H1 (cell line): ENCODE data around the gene IL22RA2. TPM values are rescaled to one million over a fixed set of nuclear protein-coding genes. Genes with fewer than 3 reads are reported as not detected.

Experiments used
- CTCF ChIA-PET: fragments of 300-600 bp; sonication (Branson Sonifier 250); formaldehyde crosslinking; loops from one replicate; lab custom pipeline; 2021; ENCODE audit not compliant: partially characterized antibody; lab: Charles Lee
- POLR2A ChIA-PET: fragments of 300-600 bp; sonication (Branson Sonifier 250); formaldehyde crosslinking; loops from one replicate; lab custom pipeline; 2021; ENCODE audit warnings: inconsistent platforms; ENCODE audit not compliant: partially characterized antibody; lab: Charles Lee
- DNase-seq, 2 experiments: peaks; one replicate each; pipeline versions ENCODE4 v3.0.0 to v3.0.0-alpha.2; 2010 to 2022; ENCODE audit warnings: low spot score in 2 of 2, low read depth in 1 of 2, mixed read lengths in 1 of 2
- FAIRE-seq: peaks from 2 replicates; lab custom pipeline; 2011; peaks lifted over from hg19 to GRCh38; lab: Jason Lieb, UNC
- H2AFZ ChIP-seq: 2 replicates; pipeline ENCODE4 v1.8.1; 2012; ENCODE audit warnings: low read length, inconsistent platforms
- H2AK5ac ChIP-seq: 2 replicates; pipeline ENCODE4 v1.6.1; 2013; ENCODE audit warnings: low read depth, low read length
- H2BK120ac ChIP-seq: replicated peaks from 2 replicates; pipeline ENCODE3; 2013; ENCODE audit warnings: low read depth, low read length, inconsistent platforms
- H2BK12ac ChIP-seq: 2 replicates; pipeline ENCODE4 v1.6.1; 2013; ENCODE audit warnings: low read depth, low read length
- H2BK15ac ChIP-seq: 2 replicates; pipeline ENCODE4 v1.6.1; 2013; ENCODE audit warnings: low read length
- H2BK20ac ChIP-seq: 2 replicates; pipeline ENCODE4 v1.6.1; 2013; ENCODE audit warnings: low read length
- H2BK5ac ChIP-seq: 2 replicates; pipeline ENCODE4 v1.6.1; 2013; ENCODE audit warnings: low read depth, low read length
- H3K14ac ChIP-seq: 2 replicates; pipeline ENCODE4 v1.6.1; 2013; ENCODE audit warnings: inconsistent platforms; ENCODE audit not compliant: insufficient read length
- H3K18ac ChIP-seq: 2 replicates; pipeline ENCODE4 v1.6.1; 2013; ENCODE audit warnings: low read length; ENCODE audit errors: extremely low read depth
- H3K23ac ChIP-seq: 2 replicates; pipeline ENCODE4 v1.6.1; 2013; ENCODE audit warnings: inconsistent platforms; ENCODE audit not compliant: insufficient read length
- H3K23me2 ChIP-seq: 2 replicates; pipeline ENCODE4 v1.6.1; 2013; ENCODE audit warnings: low read depth, low read length
- H3K27ac ChIP-seq: 2 replicates; pipeline ENCODE4 v1.6.1; 2011; ENCODE audit warnings: low read depth, low read length, inconsistent platforms
- H3K27me3 ChIP-seq, 4 experiments: replicated peaks in 1 of 4; 1 replicate in 1 of 4; 2 replicates in 3 of 4; pipeline versions ENCODE4 v1.6.1 to v1.8.1; 2011 to 2013; ENCODE audit warnings: low read length in 3 of 4, mild to moderate bottlenecking in 3 of 4, inconsistent platforms in 2 of 4, mixed read lengths in 2 of 4, moderate library complexity in 1 of 4; ENCODE audit not compliant: control insufficient read depth in 3 of 4, insufficient read depth in 3 of 4; ENCODE audit errors: extremely low read depth in 1 of 4
- H3K36me3 ChIP-seq, 4 experiments: 2 replicates each; pipeline versions ENCODE4 v1.6.1 to v1.8.1; 2011 to 2013; ENCODE audit warnings: mild to moderate bottlenecking in 4 of 4, low read length in 3 of 4, moderate library complexity in 2 of 4, control low read depth in 1 of 4, inconsistent platforms in 1 of 4; ENCODE audit not compliant: insufficient read depth in 4 of 4, control insufficient read depth in 2 of 4
- H3K4ac ChIP-seq: replicated peaks from 2 replicates; pipeline ENCODE3; 2013; ENCODE audit warnings: low read length, low read depth, mixed read lengths, inconsistent platforms; ENCODE audit not compliant: insufficient read length
- H3K4me1 ChIP-seq, 4 experiments: replicated peaks in 1 of 4; 1 replicate in 1 of 4; 2 replicates in 3 of 4; pipeline versions ENCODE4 v1.6.1 to v1.8.1; 2011 to 2013; ENCODE audit warnings: low read length in 3 of 4, inconsistent platforms in 2 of 4, mixed read lengths in 1 of 4; ENCODE audit not compliant: insufficient read depth in 4 of 4, control insufficient read depth in 3 of 4
- H3K4me2 ChIP-seq, 2 experiments: 2 replicates each; pipeline versions ENCODE4 v1.6.1 to v1.8.1; 2011 to 2013; ENCODE audit warnings: low read depth in 2 of 2, low read length in 2 of 2, control low read depth in 1 of 2, inconsistent platforms in 1 of 2, mild to moderate bottlenecking in 1 of 2; ENCODE audit not compliant: insufficient read depth in 1 of 2
- H3K4me3 ChIP-seq, 4 experiments: fragments of 200-600, 300-600 bp in 1 of 4; sonication (generic), shearing (Covaris generic), sonication (Bioruptor Twin) in 1 of 4; 2 replicates each; pipeline versions ENCODE4 v1.5.1 to v1.8.1; 2011 to 2016; ENCODE audit warnings: low read length in 4 of 4, low read depth in 3 of 4, control low read depth in 2 of 4, inconsistent platforms in 2 of 4, mild to moderate bottlenecking in 2 of 4, mixed read lengths in 1 of 4, moderate library complexity in 1 of 4; ENCODE audit not compliant: insufficient read depth in 2 of 4; ENCODE audit errors: extremely low read depth in 1 of 4
- H3K56ac ChIP-seq: replicated peaks from 2 replicates; pipeline ENCODE3; 2013; ENCODE audit warnings: low read depth, mild to moderate bottlenecking, mixed read lengths, low read length, inconsistent platforms; ENCODE audit not compliant: insufficient read length
- H3K79me1 ChIP-seq: 2 replicates; pipeline ENCODE4 v1.6.1; 2013; ENCODE audit warnings: low read depth, low read length, control low read depth
- H3K79me2 ChIP-seq, 2 experiments: 2 replicates each; pipeline versions ENCODE4 v1.6.1 to v1.8.1; 2012 to 2013; ENCODE audit warnings: low read length in 2 of 2, mild to moderate bottlenecking in 2 of 2, inconsistent platforms in 1 of 2; ENCODE audit not compliant: insufficient read depth in 2 of 2, control insufficient read depth in 1 of 2
- H3K9ac ChIP-seq, 4 experiments: replicated peaks in 1 of 4; 1 replicate in 1 of 4; 2 replicates in 3 of 4; pipeline versions ENCODE4 v1.6.1 to v1.8.1; 2011 to 2013; ENCODE audit warnings: low read depth in 3 of 4, low read length in 3 of 4, control low read depth in 2 of 4, mild to moderate bottlenecking in 2 of 4, moderate library complexity in 2 of 4, inconsistent platforms in 1 of 4; ENCODE audit errors: extremely low read depth in 1 of 4
- H3K9me3 ChIP-seq, 2 experiments: 2 replicates each; pipeline versions ENCODE4 v1.6.1 to v1.8.1; 2012 to 2013; ENCODE audit warnings: mild to moderate bottlenecking in 2 of 2, moderate library complexity in 2 of 2, control low read depth in 1 of 2, inconsistent platforms in 1 of 2, low read depth in 1 of 2, low read length in 1 of 2, mixed read lengths in 1 of 2; ENCODE audit not compliant: insufficient read depth in 2 of 2
- H4K20me1 ChIP-seq, 2 experiments: replicated peaks in 1 of 2; 2 replicates each; pipeline versions ENCODE3 to v1.8.1; 2011 to 2013; ENCODE audit warnings: inconsistent platforms in 2 of 2, low read length in 2 of 2, mild to moderate bottlenecking in 1 of 2; ENCODE audit not compliant: insufficient read depth in 2 of 2, control insufficient read depth in 1 of 2
- H4K5ac ChIP-seq: 2 replicates; pipeline ENCODE4 v1.6.1; 2013; ENCODE audit warnings: low read length, low read depth, mixed read lengths, inconsistent platforms; ENCODE audit not compliant: insufficient read length
- H4K8ac ChIP-seq: 2 replicates; pipeline ENCODE4 v1.8.0; 2013; ENCODE audit warnings: mild to moderate bottlenecking, moderate library complexity, low read length, inconsistent platforms; ENCODE audit not compliant: insufficient read depth; ENCODE audit errors: extremely low read depth
- H4K91ac ChIP-seq: replicated peaks from 2 replicates; pipeline ENCODE3; 2013; ENCODE audit warnings: low read length, mixed read lengths, inconsistent platforms; ENCODE audit not compliant: insufficient read length
- CBX8 ChIP-seq: fragments of 300-800, 300-1000 bp; sonication (generic); IDR thresholded peaks from 2 replicates; pipeline ENCODE4 v1.7.1; 2016; ENCODE audit warnings: low read depth, low read length, borderline replicate concordance
- CHD1 ChIP-seq: IDR thresholded peaks from 2 replicates; pipeline ENCODE4 v1.6.1; 2012; ENCODE audit warnings: low read depth, low read length, improper control_type of control experiment
- CREB1 ChIP-seq: IDR thresholded peaks from 2 replicates; pipeline ENCODE4 v1.6.1; 2012; ENCODE audit warnings: inconsistent platforms
- EP300 ChIP-seq, 2 experiments: IDR thresholded peaks; 1 replicate in 1 of 2; 2 replicates in 1 of 2; pipeline ENCODE4 v1.6.1; 2011 to 2012; ENCODE audit warnings: low read depth in 2 of 2, low read length in 2 of 2, mild to moderate bottlenecking in 2 of 2, borderline replicate concordance in 1 of 2, inconsistent platforms in 1 of 2, moderate library complexity in 1 of 2
- JUND ChIP-seq: IDR thresholded peaks from 2 replicates; pipeline ENCODE4 v1.6.1; 2011; ENCODE audit warnings: mild to moderate bottlenecking, improper control_type of control experiment, low read length
- MAFK ChIP-seq: IDR thresholded peaks from 2 replicates; pipeline ENCODE4 v1.6.1; 2012; ENCODE audit warnings: low read depth, mild to moderate bottlenecking, improper control_type of control experiment, low read length
- RXRA ChIP-seq: IDR thresholded peaks from 2 replicates; pipeline ENCODE4 v1.6.1; 2011; ENCODE audit warnings: low read depth, mild to moderate bottlenecking, low read length, moderate library complexity; ENCODE audit not compliant: insufficient read depth
- SP1 ChIP-seq: IDR thresholded peaks from 2 replicates; pipeline ENCODE4 v1.6.1; 2011; ENCODE audit warnings: low read depth, low read length
- TCF12 ChIP-seq: IDR thresholded peaks from 2 replicates; pipeline ENCODE4 v1.6.1; 2011; ENCODE audit warnings: low read depth, mild to moderate bottlenecking, low read length
- TEAD4 ChIP-seq: IDR thresholded peaks from 2 replicates; pipeline ENCODE4 v1.6.1; 2012; ENCODE audit warnings: low read depth, low read length, inconsistent platforms, mixed read lengths
- WGBS, 2 experiments: shearing (Covaris generic) in 1 of 2; methylation state at CpG; one replicate each; pipeline versions ENCODE4 v1.1.6 to v1.1.7; 2013 to 2015; ENCODE audit warnings: low lambda C conversion rate in 2 of 2, mixed read lengths in 2 of 2, inconsistent platforms in 1 of 2, low coverage in 1 of 2, missing lambda C conversion rate in 1 of 2; ENCODE audit not compliant: insufficient replicate concordance in 2 of 2, insufficient coverage in 1 of 2, insufficient read length in 1 of 2; ENCODE audit errors: extremely low coverage in 1 of 2, missing lambda C conversion rate in 1 of 2; 5-methylcytosine and 5-hydroxymethylcytosine counted together
- polyA plus RNA-seq, 7 experiments: library from polyadenylated mRNA; depleted of rRNA in 3 of 7; stranded (reverse) in 5 of 7; unstranded in 2 of 7; fragments of >200 nt in 5 of 7; fragments of 200-250 nt in 2 of 7; gene quantifications; 1 replicate in 5 of 7; 2 replicates in 1 of 7; 4 replicates in 1 of 7; pipeline versions ENCODE4 v1.2.1 to v1.2.3, GENCODE V29; 2011 to 2013; ENCODE audit warnings: missing spikeins in 2 of 7, mixed read lengths in 2 of 7
- total RNA-seq: library from RNA; stranded (reverse); fragmentation: NEBNext Ultra II Directional; extraction: Animal tissue kit (Norgen Biotek cat#: 25700); gene quantifications from 2 replicates; pipeline ENCODE4 v1.2.1, GENCODE V29; 2021
- TF ChIP-seq, protein P1 (sequence below), 3 experiments: IDR thresholded peaks; 1 replicate in 2 of 3; 2 replicates in 1 of 3; pipeline versions ENCODE4 v1.5.1 to v1.6.1; 2011; ENCODE audit warnings: low read length in 3 of 3, mild to moderate bottlenecking in 3 of 3, inconsistent platforms in 2 of 3, low read depth in 1 of 3, moderate library complexity in 1 of 3; ENCODE audit not compliant: insufficient read depth in 1 of 3; ENCODE audit errors: control extremely low read depth in 1 of 3
- TF ChIP-seq, protein P2 (sequence below): IDR thresholded peaks from 2 replicates; pipeline ENCODE4 v1.6.1; 2012; ENCODE audit warnings: inconsistent platforms

The IL22RA2 gene
- total and polyA plus RNA-seq, 2 of the 8 experiments (the other 6 are each of a cell fraction or from before 2014, with no cell fraction given), result not detected

DNA sequence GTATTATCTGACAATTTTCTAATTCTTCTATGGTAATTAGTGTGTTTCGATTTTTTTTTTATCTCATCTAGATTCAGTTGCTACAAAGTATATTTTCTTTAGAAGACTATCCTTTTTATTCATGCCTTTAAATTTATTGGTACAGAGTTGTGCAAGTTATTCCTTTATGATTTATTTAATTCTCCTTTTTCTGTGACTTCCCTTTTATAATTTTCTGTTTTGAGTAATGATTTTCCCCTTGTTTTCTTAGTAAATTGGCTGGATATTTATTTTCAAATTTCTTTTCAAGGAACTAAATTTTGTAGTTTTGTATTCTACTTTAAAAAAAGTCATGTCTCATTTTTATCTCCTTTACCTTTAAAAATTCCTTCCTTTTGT, 2.4 kb upstream of the IL22RA2 start:
- Histone ChIP-seq H2BK15ac (no peak overlapping the region), H3K27me3 (no peaks in the 10 kb centered on the region), H3K79me1 (no peaks in the 10 kb centered on the region), H3K79me2 (no peaks in the 10 kb centered on the region), H4K5ac (no peak overlapping the region), H4K20me1 (no peaks in the 10 kb centered on the region), H3K4me1 (peaks cover 0 to 6% (median 3%) of the 10 kb centered on the region in 4 experiments; a peak in 3 of 7 replicates), H3K9me3 (peaks cover 16 to 18% of the 10 kb centered on the region in 2 experiments), H3K18ac (no peak overlapping the region), H4K8ac (no peak overlapping the region), H3K23me2 (no peaks in the 10 kb centered on the region), H3K27ac (no peak overlapping the region), H2BK5ac (no peak overlapping the region), H3K4ac (no peak overlapping the region), H3K36me3 (peaks cover 0 to 3% (median 0%) of the 10 kb centered on the region in 4 experiments; a peak in 3 of 8 replicates), H3K23ac (no peak overlapping the region), H2BK12ac (no peak overlapping the region), H3K4me2 (no peak overlapping the region), H3K9ac (no peak overlapping the region), H2BK120ac (no peak overlapping the region), H2AK5ac (no peak overlapping the region), H2AFZ (no peak overlapping the region), H3K14ac (no peak overlapping the region), H3K4me3 (no peak overlapping the region), H2BK20ac (no peak overlapping the region), H4K91ac (no peak overlapping the region), H3K56ac (no peak overlapping the region)
- 100% methylated on average over 1 of the region's 1 CpG; no CpG with 5 or more reads in 1 of the 2 experiments for WGBS, 2 experiments
- FAIRE-seq, result no peak
- CTCF ChIA-PET, result no interaction called here
- POLR2A ChIA-PET, result interaction anchor here (1.2 kb wide), 1 partner anchor 36 kb away, joined by 3 read pairs; no protein-coding TSS in a partner anchor
- DNase-seq, result no peak
- TF ChIP-seq MAFK (no peak), TCF12 (no peak), SP1 (no peak), RXRA (no peak), CBX8 (no peak), CREB1 (no peak), CHD1 (no peak), JUND (no peak), TEAD4 (no peak), EP300 (IDR thresholded peaks at IDR 0.05; ENCODE audit: borderline replicate concordance in 1 of 2, low read depth in 2 of 2, low read length in 2 of 2) (no peak)
- TF ChIP-seq, protein P1, sequence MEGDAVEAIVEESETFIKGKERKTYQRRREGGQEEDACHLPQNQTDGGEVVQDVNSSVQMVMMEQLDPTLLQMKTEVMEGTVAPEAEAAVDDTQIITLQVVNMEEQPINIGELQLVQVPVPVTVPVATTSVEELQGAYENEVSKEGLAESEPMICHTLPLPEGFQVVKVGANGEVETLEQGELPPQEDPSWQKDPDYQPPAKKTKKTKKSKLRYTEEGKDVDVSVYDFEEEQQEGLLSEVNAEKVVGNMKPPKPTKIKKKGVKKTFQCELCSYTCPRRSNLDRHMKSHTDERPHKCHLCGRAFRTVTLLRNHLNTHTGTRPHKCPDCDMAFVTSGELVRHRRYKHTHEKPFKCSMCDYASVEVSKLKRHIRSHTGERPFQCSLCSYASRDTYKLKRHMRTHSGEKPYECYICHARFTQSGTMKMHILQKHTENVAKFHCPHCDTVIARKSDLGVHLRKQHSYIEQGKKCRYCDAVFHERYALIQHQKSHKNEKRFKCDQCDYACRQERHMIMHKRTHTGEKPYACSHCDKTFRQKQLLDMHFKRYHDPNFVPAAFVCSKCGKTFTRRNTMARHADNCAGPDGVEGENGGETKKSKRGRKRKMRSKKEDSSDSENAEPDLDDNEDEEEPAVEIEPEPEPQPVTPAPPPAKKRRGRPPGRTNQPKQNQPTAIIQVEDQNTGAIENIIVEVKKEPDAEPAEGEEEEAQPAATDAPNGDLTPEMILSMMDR (IDR thresholded peaks at IDR 0.05; ENCODE audit: control extremely low read depth in 1 of 3, insufficient read depth in 1 of 3, low read depth in 1 of 3, low read length in 3 of 3), result no peak
- TF ChIP-seq, protein P2, sequence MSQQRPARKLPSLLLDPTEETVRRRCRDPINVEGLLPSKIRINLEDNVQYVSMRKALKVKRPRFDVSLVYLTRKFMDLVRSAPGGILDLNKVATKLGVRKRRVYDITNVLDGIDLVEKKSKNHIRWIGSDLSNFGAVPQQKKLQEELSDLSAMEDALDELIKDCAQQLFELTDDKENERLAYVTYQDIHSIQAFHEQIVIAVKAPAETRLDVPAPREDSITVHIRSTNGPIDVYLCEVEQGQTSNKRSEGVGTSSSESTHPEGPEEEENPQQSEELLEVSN, result no peak
